OCI-LY7 (cell line): Measurements from ENCODE around the gene ZNF469. TPM values are rescaled to one million over a fixed set of nuclear protein-coding genes. Genes with fewer than 3 reads are reported as not detected.

Experiments used
- BruUV-seq: library from RNA; stranded (reverse); fragments of 400-500 nt; replicated peaks from 2 replicates; lab custom pipeline; 2021; lab: Mats Ljungman, UMichigan
- CTCF ChIA-PET: fragments of 300-600 bp; sonication (Branson Sonifier 250); formaldehyde crosslinking; loops from one replicate; lab custom pipeline; 2022; ENCODE audit warnings: antibody characterized with exemption; ENCODE audit not compliant: unreplicated experiment; lab: Charles Lee
- POLR2A ChIA-PET: fragments of 300-600 bp; sonication (Branson Sonifier 250); formaldehyde crosslinking; loops from one replicate; lab custom pipeline; 2022; ENCODE audit warnings: antibody characterized with exemption; lab: Charles Lee
- DNase-seq: peaks from one replicate; pipeline ENCODE4 v3.0.0-alpha.2; 2015; ENCODE audit warnings: low spot score
- H2AFZ ChIP-seq: fragments of 200-600 bp; sonication (generic), shearing (Covaris generic); 2 replicates; pipeline ENCODE4 v1.6.1; 2014; ENCODE audit warnings: mild to moderate bottlenecking, antibody characterized with exemption, low read length, moderate library complexity
- H3K27ac ChIP-seq: fragments of 200-600 bp; sonication (generic); 2 replicates; pipeline ENCODE4 v1.5.1; 2014; ENCODE audit warnings: mixed run types, low read depth, mild to moderate bottlenecking, moderate library complexity, low read length, inconsistent platforms; ENCODE audit not compliant: poor library complexity, severe bottlenecking
- H3K36me3 ChIP-seq: fragments of 200-600 bp; sonication (generic); 2 replicates; pipeline ENCODE4 v1.6.1; 2014; ENCODE audit warnings: mild to moderate bottlenecking, antibody characterized with exemption, low read length, moderate library complexity, mixed read lengths; ENCODE audit not compliant: insufficient read depth
- H3K4me1 ChIP-seq: fragments of 200-600 bp; sonication (generic); 2 replicates; pipeline ENCODE4 v1.5.1; 2014; ENCODE audit warnings: mild to moderate bottlenecking, low read length; ENCODE audit not compliant: insufficient read depth, poor library complexity, severe bottlenecking
- H3K4me2 ChIP-seq: fragments of 200-600 bp; sonication (generic); 2 replicates; pipeline ENCODE4 v1.6.1; 2014; ENCODE audit warnings: mild to moderate bottlenecking, low read length
- H3K4me3 ChIP-seq: fragments of 200-600 bp; sonication (generic); 2 replicates; pipeline ENCODE4 v1.5.1; 2014; ENCODE audit warnings: mild to moderate bottlenecking, low read depth, low read length; ENCODE audit not compliant: poor library complexity, severe bottlenecking
- H3K79me2 ChIP-seq: fragments of 200-600 bp; sonication (generic); 2 replicates; pipeline ENCODE4 v1.6.1; 2016; ENCODE audit warnings: low read depth, mild to moderate bottlenecking, low read length, moderate library complexity, mixed read lengths; ENCODE audit not compliant: insufficient read depth
- H3K9me2 ChIP-seq: fragments of 200-600 bp; sonication (generic); 2 replicates; pipeline ENCODE4 v1.6.1; 2016; ENCODE audit warnings: mild to moderate bottlenecking, low read length, mixed read lengths; ENCODE audit not compliant: insufficient read depth
- H3K9me3 ChIP-seq: fragments of 200-600 bp; sonication (generic); 2 replicates; pipeline ENCODE4 v1.6.1; 2014; ENCODE audit warnings: mild to moderate bottlenecking, mixed run types, low read length, mixed read lengths
- H4K20me1 ChIP-seq: fragments of 200-600 bp; sonication (generic); 2 replicates; pipeline ENCODE4 v1.6.1; 2014; ENCODE audit warnings: mild to moderate bottlenecking, antibody characterized with exemption, low read length, moderate library complexity, mixed read lengths; ENCODE audit not compliant: insufficient read depth
- EZH2phosphoT487 ChIP-seq: fragments of 200-600 bp; sonication (generic); IDR thresholded peaks from 2 replicates; pipeline ENCODE4 v1.6.1; 2018; ENCODE audit warnings: low read depth, borderline replicate concordance, mild to moderate bottlenecking, mixed run types, antibody characterized with exemption, low read length, moderate library complexity, mixed read lengths
- intact Hi-C: fragments of 100-400 bp; cut with micrococcal nuclease; formaldehyde crosslinking; loops from one replicate; pipeline ENCODE4 v1.10.0; 2022; ENCODE audit not compliant: unreplicated experiment
- total RNA-seq, 2 experiments: library from RNA; depleted of rRNA in 1 of 2; stranded (reverse); fragments of >200 nt in 1 of 2; shearing (Covaris generic) in 1 of 2; gene quantifications; 2 replicates each; pipeline ENCODE4 v1.2.3, GENCODE V29; 2014 to 2022
- TF ChIP-seq, protein P1 (sequence below): fragments of 200-600 bp; sonication (generic); conservative IDR thresholded peaks from 2 replicates; pipeline ENCODE4 v1.5.1; 2014; ENCODE audit warnings: mild to moderate bottlenecking, antibody characterized with exemption, low read length, moderate library complexity, mixed read lengths

Gene ZNF469
- total RNA-seq, 2 experiments from 2014 or later: under 0.01 TPM; not detected in 1

DNA sequence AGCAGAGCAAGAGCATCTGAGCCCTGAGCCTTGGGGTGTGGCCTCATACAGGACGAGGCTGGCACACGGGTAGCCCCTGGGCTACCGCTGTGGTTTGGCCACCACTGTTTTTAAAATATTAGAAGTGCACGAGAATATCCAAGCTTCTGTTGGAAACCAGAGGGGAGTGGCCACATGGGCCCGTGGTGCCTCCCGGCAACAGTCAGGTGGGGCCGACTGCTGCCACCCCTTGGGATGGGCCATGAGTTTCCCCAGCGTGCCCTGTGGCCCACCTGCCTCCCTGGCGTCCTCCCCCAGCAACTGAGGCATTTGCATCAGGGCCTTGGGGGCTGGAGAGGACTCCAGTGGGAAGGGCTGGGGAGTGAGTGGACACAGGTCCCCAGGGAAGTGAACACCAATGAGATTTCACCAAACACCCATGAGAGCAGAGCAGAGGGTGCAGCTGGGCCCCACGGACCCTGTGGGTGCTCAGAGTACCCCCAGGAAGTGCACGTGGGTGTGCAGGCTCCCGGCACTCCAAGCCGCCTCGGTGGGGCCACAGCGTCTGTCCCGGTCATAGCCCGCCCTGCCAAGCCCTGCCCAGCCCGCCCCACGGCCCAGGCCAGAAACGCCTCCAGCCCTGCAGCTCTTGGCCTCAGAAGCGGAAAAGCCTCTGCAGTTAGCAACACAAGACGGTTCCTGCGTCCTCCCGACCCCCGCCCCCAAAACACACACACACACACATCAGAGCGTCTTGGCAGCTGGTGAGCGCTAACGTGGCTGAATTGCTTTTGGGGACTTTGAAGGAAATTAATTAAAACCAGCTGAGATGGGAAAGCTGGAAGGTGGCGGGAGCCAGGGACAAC is 22.7 kb downstream of the ZNF469 start:
- H3K4me3 ChIP-seq: no peak overlapping the region
- no peak overlapping the region for H3K27ac ChIP-seq
- H3K4me1 ChIP-seq: no peaks in the 10 kb centered on the region
- no peaks in the 10 kb centered on the region for H3K36me3 ChIP-seq
- BruUV-seq: no TSS peak
- ChIA-PET POLR2A (no interaction called here), CTCF (no interaction called here)
- intact Hi-C loops: no loop called here
- no peaks in the 10 kb centered on the region for H3K79me2 ChIP-seq
- TF ChIP-seq, protein P1, sequence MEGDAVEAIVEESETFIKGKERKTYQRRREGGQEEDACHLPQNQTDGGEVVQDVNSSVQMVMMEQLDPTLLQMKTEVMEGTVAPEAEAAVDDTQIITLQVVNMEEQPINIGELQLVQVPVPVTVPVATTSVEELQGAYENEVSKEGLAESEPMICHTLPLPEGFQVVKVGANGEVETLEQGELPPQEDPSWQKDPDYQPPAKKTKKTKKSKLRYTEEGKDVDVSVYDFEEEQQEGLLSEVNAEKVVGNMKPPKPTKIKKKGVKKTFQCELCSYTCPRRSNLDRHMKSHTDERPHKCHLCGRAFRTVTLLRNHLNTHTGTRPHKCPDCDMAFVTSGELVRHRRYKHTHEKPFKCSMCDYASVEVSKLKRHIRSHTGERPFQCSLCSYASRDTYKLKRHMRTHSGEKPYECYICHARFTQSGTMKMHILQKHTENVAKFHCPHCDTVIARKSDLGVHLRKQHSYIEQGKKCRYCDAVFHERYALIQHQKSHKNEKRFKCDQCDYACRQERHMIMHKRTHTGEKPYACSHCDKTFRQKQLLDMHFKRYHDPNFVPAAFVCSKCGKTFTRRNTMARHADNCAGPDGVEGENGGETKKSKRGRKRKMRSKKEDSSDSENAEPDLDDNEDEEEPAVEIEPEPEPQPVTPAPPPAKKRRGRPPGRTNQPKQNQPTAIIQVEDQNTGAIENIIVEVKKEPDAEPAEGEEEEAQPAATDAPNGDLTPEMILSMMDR: no peak
- TF ChIP-seq EZH2phosphoT487: no peak
- DNase-seq: no peak
- no peaks in the 10 kb centered on the region for H3K9me3 ChIP-seq
- H4K20me1 ChIP-seq: no peaks in the 10 kb centered on the region
- H3K9me2 ChIP-seq: no peaks in the 10 kb centered on the region
- H2AFZ ChIP-seq: no peak overlapping the region
- no peak overlapping the region for H3K4me2 ChIP-seq

DNA sequence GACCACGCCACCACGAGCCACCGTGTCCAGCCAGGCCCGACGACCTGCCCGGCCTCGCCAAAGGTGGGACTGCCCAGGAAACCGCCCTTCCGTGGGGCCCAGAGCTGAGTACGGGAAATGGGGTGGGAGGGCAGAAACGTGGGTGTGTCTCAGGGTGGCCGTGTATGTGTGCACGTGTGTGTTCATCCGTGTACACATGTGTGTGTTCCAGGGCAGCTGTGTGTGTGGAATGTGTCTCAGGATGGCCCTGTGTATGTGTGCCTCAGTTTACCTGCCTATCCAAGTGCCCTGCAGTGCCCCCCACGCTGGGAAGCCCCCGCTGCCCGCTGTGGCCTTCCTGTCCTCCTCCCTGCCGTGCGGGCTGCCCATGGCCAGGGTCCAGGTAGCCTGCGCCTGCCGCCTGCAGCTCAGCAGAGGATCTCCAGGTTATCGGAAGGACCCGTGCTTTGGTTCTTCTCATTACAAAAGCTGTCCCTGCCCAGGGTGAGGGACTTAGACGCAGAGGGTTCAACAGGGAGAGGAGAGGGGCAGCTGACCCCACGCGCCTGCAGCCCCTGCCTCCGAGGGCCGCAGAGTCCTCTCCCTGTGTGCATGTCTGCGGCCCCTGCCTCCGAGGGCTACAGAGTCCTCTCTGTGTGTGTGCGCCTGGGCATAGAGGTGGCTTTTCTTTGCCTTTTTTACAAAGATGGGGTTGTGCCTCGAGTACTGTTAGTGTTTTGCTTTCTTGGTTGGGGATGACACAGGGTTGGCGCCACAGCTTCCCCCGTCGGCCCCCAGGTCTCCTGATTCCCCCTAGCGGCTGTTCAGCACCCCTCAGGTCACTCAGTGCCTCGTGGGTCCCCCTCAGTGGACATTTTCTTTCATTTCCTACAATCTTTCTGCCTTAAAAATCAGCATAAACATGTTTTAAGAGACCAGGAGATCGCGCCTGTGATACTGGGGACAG is 23.6 kb downstream of the ZNF469 start:
- Histone ChIP-seq H4K20me1 (no peaks in the 10 kb centered on the region), H3K9me2 (no peaks in the 10 kb centered on the region), H2AFZ (no peak overlapping the region), H3K4me3 (no peak overlapping the region), H3K36me3 (no peaks in the 10 kb centered on the region), H3K27ac (no peak overlapping the region), H3K79me2 (no peaks in the 10 kb centered on the region), H3K4me1 (no peaks in the 10 kb centered on the region), H3K9me3 (no peaks in the 10 kb centered on the region), H3K4me2 (no peak overlapping the region)
- CTCF ChIA-PET: no interaction called here
- no peak for TF ChIP-seq EZH2phosphoT487
- TF ChIP-seq, protein P1: 0 out of 2 replicates have a peak, but pooled peaks have one; percentile 30
- DNase-seq: no peak
- POLR2A ChIA-PET: no interaction called here
- BruUV-seq: no TSS peak
- intact Hi-C loops: no loop called here
